Activated CD8-positive, alpha-beta T cell treated with anti-CD3 and anti-CD28 coated beads for 36 hours (primary cell): ENCODE measurements around the gene RNU4-1. TPM values are rescaled to one million over a fixed set of nuclear protein-coding genes. Genes with fewer than 3 reads are reported as not detected.
"Not testable (repeated sequence)": the region's sequence is repeated elsewhere in the genome, so short reads cannot be mapped to it uniquely, and the experiment has no call there.

Experiments
- ATAC-seq: fragments of 200-7000 bp; cut with Tn5 transposase; one replicate; pipeline ENCODE4 v1.10.0; 2021; ENCODE audit warnings: mild to moderate bottlenecking, moderate library complexity
- CTCF ChIA-PET: fragments of 350-600 bp; sonication (Branson Sonifier 250); formaldehyde crosslinking; loops from one replicate; lab custom pipeline; 2021; ENCODE audit warnings: antibody characterized with exemption; lab: Charles Lee
- POLR2A ChIA-PET: fragments of 350-600 bp; sonication (Branson Sonifier 250); formaldehyde crosslinking; loops from one replicate; lab custom pipeline; 2021; ENCODE audit warnings: antibody characterized with exemption; lab: Charles Lee
- DNase-seq: peaks from one replicate; pipeline ENCODE4 v3.0.0-alpha.2; 2020
- H3K27ac Mint-ChIP-seq: one replicate; pipeline ENCODE4 v1.8.0; 2021; ENCODE audit warnings: mild to moderate bottlenecking, mixed read lengths
- H3K27me3 Mint-ChIP-seq: one replicate; pipeline ENCODE4 v1.8.0; 2021; ENCODE audit warnings: mixed read lengths
- H3K36me3 Mint-ChIP-seq: one replicate; pipeline ENCODE4 v1.8.0; 2021; ENCODE audit warnings: low read depth, mixed read lengths
- H3K4me1 Mint-ChIP-seq: one replicate; pipeline ENCODE4 v1.8.0; 2021; ENCODE audit warnings: low read depth, mixed read lengths
- H3K4me3 Mint-ChIP-seq: one replicate; pipeline ENCODE4 v1.8.0; 2021; ENCODE audit warnings: mild to moderate bottlenecking, moderate library complexity, mixed read lengths
- H3K9me3 Mint-ChIP-seq: one replicate; pipeline ENCODE4 v1.8.0; 2021; ENCODE audit warnings: mixed read lengths
- CTCF ChIP-seq: fragments of 200-600 bp; IDR thresholded peaks from one replicate; pipeline ENCODE4 v1.8.0; 2022; ENCODE audit warnings: antibody characterized with exemption, mild to moderate bottlenecking
- intact Hi-C: fragments of 100-400 bp; cut with micrococcal nuclease; formaldehyde crosslinking; loops from one replicate; pipeline ENCODE4 v1.10.0; 2022
- total RNA-seq, 2 experiments: library from RNA; stranded (reverse); gene quantifications; one replicate each; pipeline ENCODE4 v1.2.3, GENCODE V29; 2021

RNU4-1 gene
- 1,000 to 10,000 TPM in 1 of 2 experiments, 100 to 1,000 TPM in 1; 692 to 1,025 TPM for total RNA-seq

DNA sequence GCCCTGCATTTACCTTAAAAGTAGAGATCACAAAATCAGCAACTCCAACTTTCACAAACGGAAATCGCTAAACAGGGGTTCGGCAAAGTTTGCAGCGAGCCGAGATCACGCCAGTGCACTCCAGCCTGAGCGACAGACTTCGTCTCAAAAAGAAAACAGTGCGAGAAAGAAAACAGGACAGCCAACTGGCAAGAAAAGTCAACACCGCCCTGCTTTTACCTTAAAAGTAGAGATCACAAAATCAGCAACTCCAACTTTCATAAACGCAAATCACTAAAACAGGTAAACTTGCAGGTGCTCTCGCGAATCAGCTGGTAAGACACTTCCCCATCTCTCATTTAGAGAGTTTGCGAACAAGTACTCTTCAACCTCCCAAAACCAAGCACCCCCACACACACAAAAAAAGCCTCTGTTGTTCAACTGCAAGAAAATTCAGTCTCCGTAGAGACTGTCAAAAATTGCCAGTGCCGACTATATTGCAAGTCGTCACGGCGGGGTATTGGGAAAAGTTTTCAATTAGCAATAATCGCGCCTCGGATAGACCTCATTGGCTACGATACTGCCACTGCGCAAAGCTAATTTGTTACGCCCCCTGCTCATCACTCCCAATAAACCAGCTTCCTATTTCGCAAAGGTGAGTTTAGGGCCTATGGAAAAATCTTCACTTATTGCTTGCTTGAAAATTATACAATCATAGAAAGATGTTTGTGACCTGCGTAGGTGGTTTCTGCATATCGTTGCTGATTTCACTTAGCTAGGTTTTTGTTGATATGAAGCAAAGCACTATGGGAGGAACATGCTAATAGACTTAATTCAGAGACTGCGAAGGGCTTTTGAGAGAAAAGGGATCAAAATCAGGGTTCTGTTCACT, at the start of gene RNU4-1:
Gene RNU4-1 (minus strand): TSS at position 577 of the 871 bp plus-strand sequence.
- ChIA-PET POLR2A (interaction anchor here (0.7 to 7.8 kb wide), 44 partner anchors 7 to 1286 kb away, joined by 3 to 394 read pairs (median 6); partner anchors contain the start of genes COX6A1, DYNLL1, GCN1 and MLEC), CTCF (interaction anchor here (2.9 to 6.9 kb wide), 5 partner anchors 9 to 92 kb away, joined by 11 to 114 read pairs (median 18); partner anchors contain the start of genes PXN, RPLP0 and SIRT4)
- no peak within 1 kb of the TSS for H3K4me3 Mint-ChIP-seq
- intact Hi-C loops: no loop called here
- ATAC-seq (peak; percentile 68), DNase-seq (peak; percentile 90)
- H3K36me3 Mint-ChIP-seq: no peaks in the 10 kb centered on the region
- no peak within 1 kb of the TSS for H3K27ac Mint-ChIP-seq
- peaks cover 10% of the 10 kb centered on the region for H3K4me1 Mint-ChIP-seq
- H3K9me3 Mint-ChIP-seq: no peaks in the 10 kb centered on the region
- no peaks in the 10 kb centered on the region for H3K27me3 Mint-ChIP-seq
- no peak for TF ChIP-seq CTCF

DNA sequence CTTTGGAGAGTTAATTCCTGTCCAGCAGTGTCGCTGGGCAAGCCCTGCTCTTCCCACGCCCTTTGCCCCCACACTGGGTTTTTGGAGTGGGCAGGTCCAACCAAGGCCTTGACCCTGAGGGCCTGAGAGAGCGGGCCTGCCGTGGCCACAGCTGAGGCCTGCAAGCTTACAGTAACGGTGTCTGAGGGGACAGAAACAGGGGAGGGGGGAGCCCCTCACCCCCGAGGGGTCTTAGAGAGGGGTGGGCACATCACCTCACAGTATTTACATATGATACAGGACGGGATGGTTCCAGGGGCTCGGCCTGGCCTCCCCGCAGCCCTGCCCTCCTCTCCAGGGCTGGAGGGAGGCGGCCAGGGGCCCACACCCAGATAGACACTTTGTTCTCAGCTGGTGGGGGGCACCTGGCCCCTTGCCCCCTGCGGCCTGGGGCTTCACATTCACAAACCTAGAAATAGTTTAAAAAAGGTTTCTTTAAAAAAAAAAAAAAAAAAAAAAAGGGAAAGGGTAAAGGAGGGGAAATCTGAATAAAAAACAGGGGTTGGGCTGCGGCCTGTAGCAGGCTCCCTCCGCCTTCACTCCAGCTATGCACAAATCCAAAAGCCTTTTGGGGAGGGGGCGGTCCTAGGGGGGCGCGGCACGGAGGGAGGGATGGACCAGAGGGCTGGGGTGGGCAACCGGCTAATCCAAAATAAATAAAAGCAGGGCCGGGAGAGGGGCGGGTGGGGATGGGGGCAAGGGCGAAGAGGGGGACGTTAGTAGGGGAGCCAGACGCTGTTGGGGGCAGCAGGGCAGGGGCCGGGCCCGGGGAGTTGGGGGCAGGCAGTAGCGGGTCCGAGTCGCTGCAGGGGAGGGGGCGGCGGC, 49.4 kb upstream of the RNU4-1 start:
- no peak for TF ChIP-seq CTCF
- Mint-ChIP-seq H3K27me3 (peaks cover 2% of the 10 kb centered on the region), H3K9me3 (peaks cover 10% of the 10 kb centered on the region), H3K36me3 (no peaks in the 10 kb centered on the region), H3K4me1 (no peaks in the 10 kb centered on the region), H3K27ac (no peak overlapping the region), H3K4me3 (no peak overlapping the region)
- ChIA-PET POLR2A (no interaction called here), CTCF (no interaction called here)
- DNase-seq (no peak), ATAC-seq (no peak)
- intact Hi-C loops: no loop called here

DNA sequence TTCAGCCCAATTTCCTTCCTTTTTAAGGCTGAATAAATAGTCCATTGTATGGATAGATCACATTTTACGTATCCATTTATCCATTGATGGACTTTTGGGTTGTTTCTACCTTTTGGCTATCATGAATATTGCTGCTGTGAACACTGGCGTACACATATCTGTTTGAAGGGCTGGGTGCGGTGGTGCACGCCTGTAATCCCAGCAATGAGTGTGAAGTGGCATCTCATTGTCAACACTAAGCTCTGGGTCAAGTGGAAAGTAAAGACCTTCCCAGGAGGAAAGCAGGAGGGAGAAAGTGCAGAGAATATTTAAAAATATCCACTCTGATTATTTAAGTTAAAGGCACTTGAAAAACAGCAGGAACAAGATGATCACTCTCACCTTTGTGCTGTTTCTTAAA, 46.2 kb upstream of the RNU4-1 start:
- TF ChIP-seq CTCF: no peak
- DNase-seq: no peak
- Mint-ChIP-seq H3K4me1 (no peaks in the 10 kb centered on the region), H3K36me3 (no peaks in the 10 kb centered on the region), H3K9me3 (peaks cover 15% of the 10 kb centered on the region), H3K4me3 (no peak overlapping the region), H3K27ac (no peak overlapping the region), H3K27me3 (peaks cover 5% of the 10 kb centered on the region)
- no peak for ATAC-seq
- POLR2A ChIA-PET: no interaction called here
- intact Hi-C loops: no loop called here
- CTCF ChIA-PET: no interaction called here

DNA sequence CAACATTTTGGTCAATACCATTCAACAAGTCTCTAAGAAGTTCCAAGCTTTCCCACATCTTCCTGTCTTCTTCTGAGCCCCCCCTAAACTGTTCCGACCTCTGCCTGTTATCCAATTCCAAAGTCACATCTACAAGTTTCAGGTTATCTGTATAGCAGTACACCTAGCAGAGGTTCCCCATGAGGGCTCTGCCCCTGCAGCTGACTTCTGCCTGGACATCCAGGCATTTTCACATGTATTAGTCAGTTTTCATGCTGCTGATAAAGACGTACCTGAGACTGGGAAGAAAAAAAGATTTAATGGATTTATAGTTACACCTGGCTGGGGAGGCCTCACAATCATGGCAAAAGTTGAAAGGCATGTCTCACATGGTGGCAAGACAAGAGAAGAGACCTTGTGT, 44.7 kb upstream of the RNU4-1 start:
- H3K4me3 Mint-ChIP-seq: no peak overlapping the region
- DNase-seq (no peak), ATAC-seq (no peak)
- CTCF ChIA-PET: no interaction called here
- POLR2A ChIA-PET: interaction anchor here (1.4 kb wide), 1 partner anchor 45 kb away, joined by 6 read pairs; the partner anchor contains the start of gene RNU4-1
- H3K4me1 Mint-ChIP-seq: no peaks in the 10 kb centered on the region
- TF ChIP-seq CTCF: no peak
- H3K27ac Mint-ChIP-seq: no peak overlapping the region
- no peaks in the 10 kb centered on the region for H3K36me3 Mint-ChIP-seq
- peaks cover 15% of the 10 kb centered on the region for H3K9me3 Mint-ChIP-seq
- intact Hi-C loops: no loop called here
- peaks cover 5% of the 10 kb centered on the region for H3K27me3 Mint-ChIP-seq

DNA sequence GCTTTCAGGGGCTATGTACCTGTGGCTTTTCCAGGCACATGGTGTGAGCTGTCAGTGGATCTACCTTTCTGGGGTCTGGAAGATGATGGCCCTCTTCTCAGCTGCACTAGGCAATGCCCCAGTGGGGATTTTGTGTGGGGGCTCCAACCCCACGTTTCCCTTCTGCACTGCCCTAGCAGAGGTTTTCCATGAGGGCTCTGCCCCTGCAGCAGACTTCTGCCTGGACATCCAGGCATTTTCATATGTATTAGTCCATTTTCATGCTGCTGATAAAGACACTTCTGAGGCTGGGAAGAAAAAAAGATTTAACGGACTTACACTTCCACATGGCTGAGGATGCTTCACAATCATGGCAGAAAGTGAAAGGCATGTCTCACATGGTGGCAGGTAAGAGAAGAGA, 43.4 kb upstream of the RNU4-1 start:
- H3K27me3 Mint-ChIP-seq, CTCF ChIA-PET, intact Hi-C loops, H3K4me3 Mint-ChIP-seq, H3K27ac Mint-ChIP-seq, ATAC-seq, DNase-seq, POLR2A ChIA-PET, H3K36me3 Mint-ChIP-seq, H3K4me1 Mint-ChIP-seq: not testable (repeated sequence)
- peaks cover 15% of the 10 kb centered on the region for H3K9me3 Mint-ChIP-seq
